Testis (tissue), 3 donors: Measurements from ENCODE around the gene SMAD3. TPM values are rescaled to one million over a fixed set of nuclear protein-coding genes. Genes with fewer than 3 reads are reported as not detected.

ENCODE experiments used
- DNase-seq: peaks from one replicate; pipeline ENCODE4 v3.0.0-alpha.2; 2019
- H3K27ac ChIP-seq, 2 donors: fragments of 200-600 bp; sonication (generic); one replicate each; pipeline ENCODE4 v1.5.1; 2019
- H3K27me3 ChIP-seq: fragments of 200-600 bp; sonication (generic); one replicate; pipeline ENCODE4 v1.5.1; 2019
- H3K36me3 ChIP-seq: fragments of 200-600 bp; sonication (generic); one replicate; pipeline ENCODE4 v1.5.1; 2017; ENCODE audit warnings: low read depth; ENCODE audit errors: missing control alignments
- H3K4me1 ChIP-seq: fragments of 200-600 bp; sonication (generic); one replicate; pipeline ENCODE4 v1.5.1; 2019
- H3K4me3 ChIP-seq, 2 donors: fragments of 200-600 bp; sonication (generic); one replicate each; pipeline ENCODE4 v1.5.1; 2017 to 2019
- H3K9me3 ChIP-seq: fragments of 200-600 bp; sonication (generic); one replicate; pipeline ENCODE4 v1.5.1; 2017
- CTCF ChIP-seq, 3 experiments: fragments of 450-650 bp in 2 of 3; fragments of 200-600 bp in 1 of 3; sonication (generic) in 1 of 3; IDR thresholded peaks; one replicate each; pipeline ENCODE4 v1.5.1; 2016 to 2019; ENCODE audit warnings: antibody characterized with exemption in 3 of 3, mild to moderate bottlenecking in 2 of 3, moderate library complexity in 1 of 3
- POLR2A ChIP-seq: fragments of 450-650 bp; IDR thresholded peaks from one replicate; pipeline ENCODE4 v1.6.1; 2017; ENCODE audit warnings: antibody characterized with exemption, mild to moderate bottlenecking, moderate library complexity
- whole genome bisulfite sequencing, 2 donors: methylation state at CpG; one replicate each; pipeline ENCODE4 v1.1.5; 2018; 5-methylcytosine and 5-hydroxymethylcytosine counted together
- intact Hi-C: fragments of 100-400 bp; cut with DNase I; formaldehyde crosslinking; loops from one replicate; pipeline ENCODE4 v1.15.1; 2023; ENCODE audit warnings: low total_unique reads
- polyA plus RNA-seq: library from polyadenylated mRNA; stranded (reverse); fragments of 350-450 nt; fragmentation: Illumina TruSeq; extraction: RNeasy Lipid Tissue Mini Kit (QIAGEN cat#74804); gene quantifications from one replicate; pipeline ENCODE4 v1.2.3, GENCODE V29; 2014; ENCODE audit warnings: low read depth, low replicate concordance; ENCODE audit not compliant: insufficient read depth
- total RNA-seq, 2 donors: library from RNA; depleted of rRNA; stranded (reverse); fragments of >200 nt; gene quantifications; one replicate each; pipeline ENCODE4 v1.2.3, GENCODE V29; 2016

Gene SMAD3
- total and polyA plus RNA-seq, 3 donors from 2014 or later, result 11.4 to 31.6 (median 18.7) TPM

GRCh38 chr15:67154249-67154648, 88.8 kb downstream of the SMAD3 start:
- no peak for DNase-seq
- H3K4me1 ChIP-seq, result peaks cover 11% of the 10 kb centered on the region
- TF ChIP-seq POLR2A, result no peak
- no peak for TF ChIP-seq CTCF (IDR thresholded peaks at IDR 0.05)
- no peak overlapping the region for H3K4me3 ChIP-seq
- no peaks in the 10 kb centered on the region for H3K27me3 ChIP-seq
- no peaks in the 10 kb centered on the region for H3K36me3 ChIP-seq
- no peaks in the 10 kb centered on the region for H3K9me3 ChIP-seq
- no peak overlapping the region for H3K27ac ChIP-seq
- intact Hi-C loops, result no loop called here

DNA sequence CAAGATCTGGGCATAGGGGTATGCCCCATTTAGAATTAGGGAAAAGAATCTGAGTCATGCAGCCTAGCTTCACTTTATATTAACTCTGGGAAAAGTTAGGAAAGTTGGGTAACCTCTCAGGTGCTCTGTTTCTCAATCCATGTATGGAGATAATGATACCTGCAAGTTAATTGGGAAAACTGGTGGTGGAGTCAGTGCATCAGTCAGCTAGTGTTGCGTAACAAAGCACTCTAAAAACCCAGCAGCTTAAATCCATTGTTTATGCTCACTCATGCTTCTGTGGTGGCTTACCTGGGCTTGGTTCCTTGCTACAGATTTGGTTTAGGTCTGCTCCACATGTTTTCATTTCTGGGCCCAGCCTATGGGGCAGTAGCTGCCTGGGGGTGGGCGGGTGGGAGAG, 91.0 kb downstream of the SMAD3 start:
- 91 to 98% methylated on average over 2 of the region's 2 CpGs for WGBS, 2 donors
- TF ChIP-seq POLR2A, result no peak
- no peak for TF ChIP-seq CTCF (IDR thresholded peaks at IDR 0.05)

GRCh38 chr15:67156834-67157233, 91.4 kb downstream of the SMAD3 start:
- intact Hi-C loops, result no loop called here
- Histone ChIP-seq H3K27ac (no peak overlapping the region), H3K36me3 (no peaks in the 10 kb centered on the region), H3K4me1 (no peaks in the 10 kb centered on the region), H3K4me3 (no peak overlapping the region), H3K9me3 (no peaks in the 10 kb centered on the region), H3K27me3 (no peaks in the 10 kb centered on the region)
- 90 to 100% methylated on average over 3 of the region's 3 CpGs for WGBS, 2 donors
- no peak for DNase-seq
- TF ChIP-seq CTCF (IDR thresholded peaks at IDR 0.05) (no peak), POLR2A (no peak)

More for the DNA sequence above, 91.0 kb downstream of the SMAD3 start:
- Histone ChIP-seq H3K27me3 (no peaks in the 10 kb centered on the region), H3K4me1 (no peaks in the 10 kb centered on the region), H3K27ac (no peak overlapping the region), H3K36me3 (no peaks in the 10 kb centered on the region), H3K4me3 (no peak overlapping the region), H3K9me3 (no peaks in the 10 kb centered on the region)
- intact Hi-C loops, result no loop called here
- no peak for DNase-seq

GRCh38 chr15:67157521-67158252, 92.3 kb downstream of the SMAD3 start:
- H3K4me1 ChIP-seq, result no peaks in the 10 kb centered on the region
- WGBS, 2 donors, result 71 to 83% methylated on average over 5 to 8 of the region's 8 CpGs
- TF ChIP-seq POLR2A (no peak), CTCF (IDR thresholded peaks at IDR 0.05) (no peak)
- intact Hi-C loops, result no loop called here
- H3K9me3 ChIP-seq, result no peaks in the 10 kb centered on the region
- no peak overlapping the region for H3K4me3 ChIP-seq
- no peaks in the 10 kb centered on the region for H3K36me3 ChIP-seq
- no peak for DNase-seq
- no peak overlapping the region for H3K27ac ChIP-seq
- no peaks in the 10 kb centered on the region for H3K27me3 ChIP-seq

GRCh38 chr15:67158367-67158766, 93.0 kb downstream of the SMAD3 start:
- intact Hi-C loops, result no loop called here
- no peaks in the 10 kb centered on the region for H3K9me3 ChIP-seq
- TF ChIP-seq POLR2A, result no peak
- TF ChIP-seq CTCF (IDR thresholded peaks at IDR 0.05), result no peak
- H3K27me3 ChIP-seq, result no peaks in the 10 kb centered on the region
- H3K36me3 ChIP-seq, result no peaks in the 10 kb centered on the region
- no peak for DNase-seq
- 86 to 87% methylated on average over 5 to 7 of the region's 7 CpGs for whole genome bisulfite sequencing, 2 donors
- no peaks in the 10 kb centered on the region for H3K4me1 ChIP-seq
- H3K27ac ChIP-seq, result no peak overlapping the region
- H3K4me3 ChIP-seq, result no peak overlapping the region
